Endodermal cell (in vitro differentiated cells): ENCODE results near the gene BRCC3. TPM values are rescaled to one million over a fixed set of nuclear protein-coding genes. Genes with fewer than 3 reads are reported as not detected.

Source experiments
- DNase-seq: peaks from one replicate; pipeline ENCODE4 v3.0.0-alpha.2; 2017
- H3K27ac ChIP-seq: 2 replicates; pipeline ENCODE4 v1.5.1; 2013; ENCODE audit warnings: mild to moderate bottlenecking, low read depth, low read length, moderate library complexity
- H3K27me3 ChIP-seq: 2 replicates; pipeline ENCODE4 v1.6.1; 2013; ENCODE audit warnings: mild to moderate bottlenecking, low read length, moderate library complexity; ENCODE audit not compliant: insufficient read depth, control insufficient read depth, poor library complexity, severe bottlenecking
- H3K36me3 ChIP-seq: 2 replicates; pipeline ENCODE4 v1.7.0; 2013; ENCODE audit warnings: mild to moderate bottlenecking, low read length, moderate library complexity; ENCODE audit not compliant: control insufficient read depth, insufficient read depth
- H3K4me1 ChIP-seq: one replicate; pipeline ENCODE4 v1.7.0; 2013; ENCODE audit warnings: low read length; ENCODE audit not compliant: control insufficient read depth, insufficient read depth
- H3K4me3 ChIP-seq: 2 replicates; pipeline ENCODE4 v1.5.1; 2013; ENCODE audit warnings: mild to moderate bottlenecking, low read length, moderate library complexity
- H3K9ac ChIP-seq: 2 replicates; pipeline ENCODE4 v1.6.1; 2013; ENCODE audit warnings: mild to moderate bottlenecking, low read length, moderate library complexity; ENCODE audit not compliant: poor library complexity, severe bottlenecking; ENCODE audit errors: extremely low read depth
- H3K9me3 ChIP-seq: 2 replicates; pipeline ENCODE4 v1.6.1; 2013; ENCODE audit warnings: mild to moderate bottlenecking, low read length, moderate library complexity; ENCODE audit not compliant: control insufficient read depth
- H3K27ac Mint-ChIP-seq: 2 replicates; pipeline ENCODE4 v1.8.0; 2020; ENCODE audit warnings: mixed read lengths
- H3K27me3 Mint-ChIP-seq: 2 replicates; pipeline ENCODE4 v1.8.0; 2021; ENCODE audit warnings: mild to moderate bottlenecking, mixed read lengths; ENCODE audit not compliant: insufficient read depth
- H3K36me3 Mint-ChIP-seq: 2 replicates; pipeline ENCODE4 v1.8.0; 2020; ENCODE audit warnings: low read depth, mixed read lengths
- H3K4me1 Mint-ChIP-seq: 2 replicates; pipeline ENCODE4 v1.8.0; 2020; ENCODE audit warnings: mixed read lengths
- H3K4me3 Mint-ChIP-seq: 2 replicates; pipeline ENCODE4 v1.8.0; 2020; ENCODE audit warnings: mild to moderate bottlenecking, moderate library complexity, mixed read lengths
- H3K9me3 Mint-ChIP-seq: 2 replicates; pipeline ENCODE4 v1.8.0; 2020; ENCODE audit warnings: mild to moderate bottlenecking, mixed read lengths
- whole genome bisulfite sequencing, 2 experiments: methylation state at CpG; one replicate each; pipeline versions ENCODE4 v1.1.5 to v1.1.7; 2013; ENCODE audit warnings: missing lambda C conversion rate in 2 of 2, mixed read lengths in 1 of 2; ENCODE audit not compliant: insufficient coverage in 1 of 2, insufficient read length in 1 of 2; 5-methylcytosine and 5-hydroxymethylcytosine counted together
- total RNA-seq, 2 donors: library from RNA; stranded (reverse); fragmentation: NEBNext Ultra II Directional in 1 of 2; extraction: Animal tissue kit (Norgen Biotek cat#: 25700) in 1 of 2; gene quantifications; 2 replicates in 1 of 2; 3 replicates in 1 of 2; pipeline ENCODE4 v1.2.1, GENCODE V29; 2021
- TF ChIP-seq, protein P1 (sequence below): fragments of 200-600 bp; sonication (generic); conservative IDR thresholded peaks from 2 replicates; pipeline ENCODE4 v1.5.0; 2021; ENCODE audit warnings: antibody characterized with exemption, mild to moderate bottlenecking

Gene BRCC3
- total RNA-seq, 2 donors from 2014 or later = 21.9 to 22.8 TPM

GRCh38 chrX:155055494-155055893 lies 15.8 kb upstream of the BRCC3 start:
- Histone ChIP-seq H3K36me3 (peaks cover 5% of the 10 kb centered on the region), H3K9ac (no peak overlapping the region), H3K4me1 (no peaks in the 10 kb centered on the region), H3K27me3 (no peaks in the 10 kb centered on the region), H3K9me3 (no peaks in the 10 kb centered on the region), H3K4me3 (no peak overlapping the region), H3K27ac (no peak overlapping the region)
- Mint-ChIP-seq H3K27ac (no peak overlapping the region), H3K27me3 (no peaks in the 10 kb centered on the region), H3K36me3 (peaks cover 9% of the 10 kb centered on the region), H3K4me3 (no peak overlapping the region), H3K9me3 (peaks cover 54% of the 10 kb centered on the region), H3K4me1 (no peaks in the 10 kb centered on the region)
- no peak for DNase-seq
- 93% methylated on average over 3 of the region's 3 CpGs; no CpG with 5 or more reads in 1 of the 2 experiments for whole genome bisulfite sequencing, 2 experiments
- TF ChIP-seq, protein P1, sequence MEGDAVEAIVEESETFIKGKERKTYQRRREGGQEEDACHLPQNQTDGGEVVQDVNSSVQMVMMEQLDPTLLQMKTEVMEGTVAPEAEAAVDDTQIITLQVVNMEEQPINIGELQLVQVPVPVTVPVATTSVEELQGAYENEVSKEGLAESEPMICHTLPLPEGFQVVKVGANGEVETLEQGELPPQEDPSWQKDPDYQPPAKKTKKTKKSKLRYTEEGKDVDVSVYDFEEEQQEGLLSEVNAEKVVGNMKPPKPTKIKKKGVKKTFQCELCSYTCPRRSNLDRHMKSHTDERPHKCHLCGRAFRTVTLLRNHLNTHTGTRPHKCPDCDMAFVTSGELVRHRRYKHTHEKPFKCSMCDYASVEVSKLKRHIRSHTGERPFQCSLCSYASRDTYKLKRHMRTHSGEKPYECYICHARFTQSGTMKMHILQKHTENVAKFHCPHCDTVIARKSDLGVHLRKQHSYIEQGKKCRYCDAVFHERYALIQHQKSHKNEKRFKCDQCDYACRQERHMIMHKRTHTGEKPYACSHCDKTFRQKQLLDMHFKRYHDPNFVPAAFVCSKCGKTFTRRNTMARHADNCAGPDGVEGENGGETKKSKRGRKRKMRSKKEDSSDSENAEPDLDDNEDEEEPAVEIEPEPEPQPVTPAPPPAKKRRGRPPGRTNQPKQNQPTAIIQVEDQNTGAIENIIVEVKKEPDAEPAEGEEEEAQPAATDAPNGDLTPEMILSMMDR = no peak

DNA sequence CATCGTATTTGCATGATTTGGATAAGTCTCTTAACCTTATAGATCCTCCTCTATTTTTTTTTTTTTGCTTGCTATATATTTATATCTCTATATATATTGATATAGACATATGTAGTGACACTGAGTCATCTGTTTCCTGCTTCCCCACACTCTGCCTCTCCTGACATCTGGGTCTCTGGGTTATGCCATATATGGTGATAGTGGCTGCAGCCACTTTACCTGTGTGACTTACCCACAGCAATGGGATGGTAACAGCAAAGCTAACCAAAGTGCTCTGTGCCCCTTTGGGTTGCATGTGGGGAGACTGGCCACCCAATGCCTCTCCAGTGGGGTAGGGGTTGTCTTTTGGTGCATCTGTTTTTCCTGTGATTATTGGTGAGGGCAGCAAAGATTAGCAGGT lies 14.8 kb upstream of the BRCC3 start:
- Histone ChIP-seq H3K27ac (no peak overlapping the region), H3K36me3 (peaks cover 5% of the 10 kb centered on the region), H3K9ac (no peak overlapping the region), H3K4me3 (no peak overlapping the region), H3K4me1 (no peaks in the 10 kb centered on the region), H3K9me3 (no peaks in the 10 kb centered on the region), H3K27me3 (no peaks in the 10 kb centered on the region)
- Mint-ChIP-seq H3K27me3 (no peaks in the 10 kb centered on the region), H3K4me1 (no peaks in the 10 kb centered on the region), H3K9me3 (peaks cover 48% of the 10 kb centered on the region), H3K36me3 (peaks cover 8% of the 10 kb centered on the region), H3K4me3 (no peak overlapping the region), H3K27ac (no peak overlapping the region)
- TF ChIP-seq, protein P1 = no peak
- DNase-seq = no peak
- no CpG with 5 or more reads among the region's 1 CpG for WGBS, 2 experiments

DNA sequence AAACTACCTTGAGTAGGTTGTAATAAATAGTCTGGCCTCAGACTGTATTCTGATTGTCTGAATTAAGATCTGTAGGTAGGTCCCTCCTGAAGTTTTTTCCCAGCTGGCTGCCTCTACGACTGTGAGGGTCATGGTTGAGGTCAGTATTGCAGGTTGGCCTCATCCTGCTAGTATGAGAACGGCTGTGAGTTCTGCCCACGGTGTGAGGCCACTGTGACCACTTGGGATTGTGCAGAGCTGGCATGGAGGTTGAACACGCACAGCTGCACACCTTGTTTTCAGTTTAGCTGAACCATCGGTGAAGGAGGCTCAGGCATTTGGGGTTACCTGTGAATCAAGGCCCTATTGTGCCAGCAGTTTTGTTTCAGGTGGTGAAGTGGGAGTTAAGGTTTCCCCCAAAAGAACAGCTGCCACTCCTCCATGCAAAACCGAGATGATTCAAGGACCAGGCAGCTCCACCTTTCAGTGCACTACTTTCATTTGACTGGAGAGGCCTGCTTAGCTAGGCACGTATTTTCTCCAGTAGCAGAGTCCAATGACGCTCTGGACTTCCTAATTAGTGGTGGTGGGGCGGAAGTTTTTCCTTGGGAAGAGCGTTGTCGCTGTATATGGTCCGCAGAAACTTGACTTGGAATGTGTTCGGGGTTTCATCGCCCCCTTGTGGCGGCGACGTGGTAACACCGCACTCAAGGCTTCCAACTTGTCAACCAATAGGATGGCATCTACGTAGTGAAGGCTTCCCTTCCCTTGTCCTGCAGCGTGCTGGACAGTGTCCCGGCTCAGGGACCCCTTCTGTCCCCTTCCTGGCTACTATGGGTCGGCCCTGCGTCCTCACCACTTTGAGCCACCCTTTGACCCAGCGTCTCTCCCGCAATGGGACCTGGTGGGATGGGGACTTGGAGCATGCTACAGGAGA lies 14.2 kb upstream of the BRCC3 start:
- no peak overlapping the region for H3K9ac ChIP-seq
- WGBS, 2 experiments = 0 to 30% methylated on average over 1 to 25 of the region's 25 CpGs
- H3K27ac Mint-ChIP-seq = peak overlapping the region; percentile 61

More for the DNA sequence above, 14.2 kb upstream of the BRCC3 start:
- H3K4me3 ChIP-seq = no peak overlapping the region
- Mint-ChIP-seq H3K4me3 (no peak overlapping the region), H3K4me1 (no peaks in the 10 kb centered on the region), H3K9me3 (peaks cover 45% of the 10 kb centered on the region), H3K36me3 (peaks cover 3% of the 10 kb centered on the region), H3K27me3 (no peaks in the 10 kb centered on the region)
- H3K27ac ChIP-seq = no peak overlapping the region
- H3K9me3 ChIP-seq = no peaks in the 10 kb centered on the region
- DNase-seq = peak; percentile 85
- TF ChIP-seq, protein P1 = peak; percentile 82
- no peaks in the 10 kb centered on the region for H3K27me3 ChIP-seq
- no peaks in the 10 kb centered on the region for H3K4me1 ChIP-seq
- H3K36me3 ChIP-seq = peaks cover under 1% of the 10 kb centered on the region
